DOHH2 (cell line): ENCODE measurements around the gene RAB40C.

ENCODE experiments used
- EZH2phosphoT487 ChIP-seq: fragments of 200-600 bp; sonication (generic); IDR thresholded peaks from 2 replicates; pipeline ENCODE4 v1.6.1; 2017; ENCODE audit warnings: borderline replicate concordance, mild to moderate bottlenecking, antibody characterized with exemption, low read length, moderate library complexity, mixed read lengths
- TF ChIP-seq, protein P1 (sequence below): fragments of 200-600 bp; sonication (generic); IDR thresholded peaks from one replicate; pipeline ENCODE4 v1.5.1; 2014; ENCODE audit warnings: antibody characterized with exemption, mild to moderate bottlenecking, low read depth, low read length; ENCODE audit not compliant: poor library complexity, severe bottlenecking

DNA sequence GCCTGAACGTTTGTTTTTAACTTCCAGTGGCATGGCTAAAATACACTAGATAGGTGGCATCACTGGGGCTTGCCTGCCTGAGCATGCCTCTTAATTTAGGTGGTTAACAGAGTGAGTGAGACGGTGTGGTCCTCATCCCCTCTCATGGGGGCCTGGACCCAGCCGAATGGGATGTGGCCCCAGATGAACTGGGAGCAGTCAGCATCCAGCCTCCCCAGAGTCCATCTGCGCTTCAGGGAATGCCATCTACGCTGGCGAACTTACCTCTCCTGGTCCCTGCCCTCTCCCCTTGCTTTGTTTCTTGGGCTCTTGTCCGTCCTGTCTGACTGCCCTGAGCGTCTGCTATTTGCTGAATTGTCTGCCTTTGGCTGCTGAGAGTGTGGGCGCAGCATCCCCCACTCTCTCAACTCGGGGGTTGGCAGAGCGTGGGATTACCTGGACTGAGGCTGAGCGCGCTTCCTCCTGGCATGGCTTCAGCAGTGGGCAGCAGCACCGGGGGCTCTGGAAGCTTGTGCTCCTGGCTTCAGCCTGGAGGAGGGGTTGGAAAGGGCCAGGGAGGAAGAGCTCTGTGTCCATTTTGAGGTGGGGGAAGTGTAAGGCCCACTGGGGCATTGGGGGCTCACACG is 2.1 kb downstream of the RAB40C start:
- TF ChIP-seq, protein P1, sequence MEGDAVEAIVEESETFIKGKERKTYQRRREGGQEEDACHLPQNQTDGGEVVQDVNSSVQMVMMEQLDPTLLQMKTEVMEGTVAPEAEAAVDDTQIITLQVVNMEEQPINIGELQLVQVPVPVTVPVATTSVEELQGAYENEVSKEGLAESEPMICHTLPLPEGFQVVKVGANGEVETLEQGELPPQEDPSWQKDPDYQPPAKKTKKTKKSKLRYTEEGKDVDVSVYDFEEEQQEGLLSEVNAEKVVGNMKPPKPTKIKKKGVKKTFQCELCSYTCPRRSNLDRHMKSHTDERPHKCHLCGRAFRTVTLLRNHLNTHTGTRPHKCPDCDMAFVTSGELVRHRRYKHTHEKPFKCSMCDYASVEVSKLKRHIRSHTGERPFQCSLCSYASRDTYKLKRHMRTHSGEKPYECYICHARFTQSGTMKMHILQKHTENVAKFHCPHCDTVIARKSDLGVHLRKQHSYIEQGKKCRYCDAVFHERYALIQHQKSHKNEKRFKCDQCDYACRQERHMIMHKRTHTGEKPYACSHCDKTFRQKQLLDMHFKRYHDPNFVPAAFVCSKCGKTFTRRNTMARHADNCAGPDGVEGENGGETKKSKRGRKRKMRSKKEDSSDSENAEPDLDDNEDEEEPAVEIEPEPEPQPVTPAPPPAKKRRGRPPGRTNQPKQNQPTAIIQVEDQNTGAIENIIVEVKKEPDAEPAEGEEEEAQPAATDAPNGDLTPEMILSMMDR, result no peak
- TF ChIP-seq EZH2phosphoT487, result no peak
